Activated naive CD8-positive, alpha-beta T cell treated with anti-CD3 and anti-CD28 coated beads for 36 hours (primary cell): ENCODE results near the gene PLEKHB1. TPM values are rescaled to one million over a fixed set of nuclear protein-coding genes. Genes with fewer than 3 reads are reported as not detected.

Experiments
- DNase-seq: peaks from one replicate; pipeline ENCODE4 v3.0.0; 2021
- H3K27ac Mint-ChIP-seq: one replicate; pipeline ENCODE4 v1.8.0; 2022; ENCODE audit warnings: mild to moderate bottlenecking, moderate library complexity, mixed read lengths
- H3K27me3 Mint-ChIP-seq: one replicate; pipeline ENCODE4 v1.8.0; 2022; ENCODE audit warnings: mild to moderate bottlenecking, mixed read lengths
- H3K36me3 Mint-ChIP-seq: one replicate; pipeline ENCODE4 v1.8.0; 2021; ENCODE audit warnings: mild to moderate bottlenecking, mixed read lengths
- H3K4me1 Mint-ChIP-seq: one replicate; pipeline ENCODE4 v1.8.0; 2021; ENCODE audit warnings: mixed read lengths
- H3K4me3 Mint-ChIP-seq: one replicate; pipeline ENCODE4 v1.8.0; 2022; ENCODE audit warnings: mild to moderate bottlenecking, moderate library complexity, mixed read lengths
- H3K9me3 Mint-ChIP-seq: one replicate; pipeline ENCODE4 v1.8.0; 2022; ENCODE audit warnings: mixed read lengths
- total RNA-seq, 2 experiments: library from RNA; stranded (reverse); gene quantifications; one replicate each; pipeline ENCODE4 v1.2.3, GENCODE V29; 2021

The PLEKHB1 gene
- total RNA-seq, 2 experiments from 2014 or later = 6.8 to 13.3 TPM

- Mint-ChIP-seq H3K4me1 (no peaks in the 10 kb centered on the region), H3K27ac (no peak overlapping the region), H3K36me3 (peaks cover 9% of the 10 kb centered on the region), H3K27me3 (no peaks in the 10 kb centered on the region), H3K4me3 (no peak overlapping the region), H3K9me3 (no peaks in the 10 kb centered on the region)
- no peak for DNase-seq
These were observed 58.7 kb downstream of the PLEKHB1 start for GRCh38 chr11:73705053-73705452.

GRCh38 chr11:73710964-73711363 is 64.6 kb downstream of the PLEKHB1 start:
- Mint-ChIP-seq H3K9me3 (no peaks in the 10 kb centered on the region), H3K4me1 (peaks cover under 1% of the 10 kb centered on the region), H3K27me3 (no peaks in the 10 kb centered on the region), H3K4me3 (no peak overlapping the region), H3K27ac (no peak overlapping the region), H3K36me3 (peaks cover 4% of the 10 kb centered on the region)
- DNase-seq = no peak

Other genes with a start within 250 kb of the PLEKHB1 start
- 10 to 100 TPM; 11.3 to 11.7 TPM for gene FAM168A, start 48.5 kb upstream of the PLEKHB1 start, total RNA-seq
- 10 to 100 TPM; 54.7 to 57.3 TPM for gene RAB6A, start 114.5 kb downstream of the PLEKHB1 start, total RNA-seq
- gene MRPL48, start 141.3 kb downstream of the PLEKHB1 start, total RNA-seq = 10 to 100 TPM; 53.9 to 59.3 TPM
- 100 to 1,000 TPM; 118 to 124 TPM for gene COA4, start 230.3 kb downstream of the PLEKHB1 start, total RNA-seq
- 10 to 100 TPM; 33.6 to 33.8 TPM for gene PAAF1, start 230.4 kb downstream of the PLEKHB1 start, total RNA-seq